ENCODE measurements around the gene ATP5PD. TPM values are rescaled to one million over a fixed set of nuclear protein-coding genes. Genes with fewer than 3 reads are reported as not detected.

ATP5PD gene
- total RNA-seq, 4 donors from 2014 or later: 172 to 408 (median 330) TPM

DNA sequence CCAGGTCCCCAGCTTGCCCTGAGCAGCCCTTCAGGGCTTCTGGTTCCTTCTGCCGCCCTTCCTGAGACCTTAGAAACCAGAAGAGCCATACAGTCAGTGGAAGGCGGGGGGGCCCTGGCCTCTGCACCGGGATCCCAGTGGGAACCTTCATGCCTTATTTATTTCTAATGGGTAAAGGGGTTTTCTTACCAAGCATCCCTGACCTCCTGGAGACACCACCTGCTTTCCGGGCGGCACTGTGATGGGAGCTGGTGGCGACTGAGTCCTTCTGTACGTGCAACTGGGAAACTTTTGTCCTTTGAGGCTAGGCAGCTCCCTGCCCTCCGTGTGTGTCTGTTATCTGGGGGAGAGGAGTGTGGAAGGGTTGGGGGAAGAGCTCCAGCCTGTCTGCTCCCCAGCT, 41.5 kb downstream of the ATP5PD start:
- TF ChIP-seq, protein P1, sequence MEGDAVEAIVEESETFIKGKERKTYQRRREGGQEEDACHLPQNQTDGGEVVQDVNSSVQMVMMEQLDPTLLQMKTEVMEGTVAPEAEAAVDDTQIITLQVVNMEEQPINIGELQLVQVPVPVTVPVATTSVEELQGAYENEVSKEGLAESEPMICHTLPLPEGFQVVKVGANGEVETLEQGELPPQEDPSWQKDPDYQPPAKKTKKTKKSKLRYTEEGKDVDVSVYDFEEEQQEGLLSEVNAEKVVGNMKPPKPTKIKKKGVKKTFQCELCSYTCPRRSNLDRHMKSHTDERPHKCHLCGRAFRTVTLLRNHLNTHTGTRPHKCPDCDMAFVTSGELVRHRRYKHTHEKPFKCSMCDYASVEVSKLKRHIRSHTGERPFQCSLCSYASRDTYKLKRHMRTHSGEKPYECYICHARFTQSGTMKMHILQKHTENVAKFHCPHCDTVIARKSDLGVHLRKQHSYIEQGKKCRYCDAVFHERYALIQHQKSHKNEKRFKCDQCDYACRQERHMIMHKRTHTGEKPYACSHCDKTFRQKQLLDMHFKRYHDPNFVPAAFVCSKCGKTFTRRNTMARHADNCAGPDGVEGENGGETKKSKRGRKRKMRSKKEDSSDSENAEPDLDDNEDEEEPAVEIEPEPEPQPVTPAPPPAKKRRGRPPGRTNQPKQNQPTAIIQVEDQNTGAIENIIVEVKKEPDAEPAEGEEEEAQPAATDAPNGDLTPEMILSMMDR (IDR thresholded peaks at IDR 0.05): no peak
- TF ChIP-seq POLR2A (IDR thresholded peaks at IDR 0.05): no peak

DNA sequence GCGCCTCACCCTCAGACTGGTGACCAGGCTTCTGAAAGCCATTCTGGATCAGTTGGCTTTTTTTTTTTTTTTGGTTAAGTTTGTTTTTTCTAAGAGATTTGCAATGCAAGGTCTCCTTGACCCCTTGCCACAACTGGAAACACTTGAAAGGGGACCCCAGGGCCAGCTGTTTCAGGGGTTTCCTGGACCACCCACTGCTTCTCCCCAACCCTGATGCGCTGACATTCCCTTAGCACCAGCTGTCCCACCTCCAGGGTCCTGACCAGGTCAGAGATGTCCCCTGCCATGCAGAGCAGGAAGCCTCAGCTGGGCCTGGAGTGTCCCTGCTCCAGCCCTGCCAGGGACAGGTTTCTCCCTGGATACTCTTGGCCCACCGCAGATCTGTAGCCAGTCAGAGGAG, 42.4 kb downstream of the ATP5PD start:
- WGBS, 2 donors: 97 to 100% methylated on average over 3 of the region's 3 CpGs
- TF ChIP-seq, protein P1 (IDR thresholded peaks at IDR 0.05): no peak
- no peak for TF ChIP-seq POLR2A (IDR thresholded peaks at IDR 0.05)
- intact Hi-C loops (cut with DNase I): no loop called here
- H3K9me3 ChIP-seq: no peaks in the 10 kb centered on the region
- H3K27ac ChIP-seq: no peak overlapping the region
- no peak for DNase-seq
- no peaks in the 10 kb centered on the region for H3K36me3 ChIP-seq
- no peaks in the 10 kb centered on the region for H3K27me3 ChIP-seq
- H3K4me1 ChIP-seq: no peaks in the 10 kb centered on the region
- no peak overlapping the region for H3K4me3 ChIP-seq (replicated peaks in 1 of 3)

More for the DNA sequence above, 41.5 kb downstream of the ATP5PD start:
- Histone ChIP-seq H3K27me3 (no peaks in the 10 kb centered on the region), H3K9me3 (no peaks in the 10 kb centered on the region), H3K36me3 (no peaks in the 10 kb centered on the region), H3K4me1 (no peaks in the 10 kb centered on the region), H3K27ac (no peak overlapping the region), H3K4me3 (replicated peaks in 1 of 3) (no peak overlapping the region)
- no peak for DNase-seq
- 87 to 92% methylated on average over 8 of the region's 8 CpGs for WGBS, 2 donors
- intact Hi-C loops (cut with DNase I): no loop called here

- H3K9me3 ChIP-seq: no peaks in the 10 kb centered on the region
- H3K4me1 ChIP-seq: no peaks in the 10 kb centered on the region
- WGBS, 2 donors: 92 to 95% methylated on average over 13 to 15 of the region's 19 CpGs
- TF ChIP-seq, protein P1 (IDR thresholded peaks at IDR 0.05): no peak
- no peak for TF ChIP-seq POLR2A (IDR thresholded peaks at IDR 0.05)
- intact Hi-C loops (cut with DNase I): no loop called here
- H3K4me3 ChIP-seq (replicated peaks in 1 of 3): no peak overlapping the region
- H3K27me3 ChIP-seq: no peaks in the 10 kb centered on the region
- no peak overlapping the region for H3K27ac ChIP-seq
- no peaks in the 10 kb centered on the region for H3K36me3 ChIP-seq
- no peak for DNase-seq
These were observed 42.8 kb downstream of the ATP5PD start for GRCh38 chr17:75003957-75004355.

DNA sequence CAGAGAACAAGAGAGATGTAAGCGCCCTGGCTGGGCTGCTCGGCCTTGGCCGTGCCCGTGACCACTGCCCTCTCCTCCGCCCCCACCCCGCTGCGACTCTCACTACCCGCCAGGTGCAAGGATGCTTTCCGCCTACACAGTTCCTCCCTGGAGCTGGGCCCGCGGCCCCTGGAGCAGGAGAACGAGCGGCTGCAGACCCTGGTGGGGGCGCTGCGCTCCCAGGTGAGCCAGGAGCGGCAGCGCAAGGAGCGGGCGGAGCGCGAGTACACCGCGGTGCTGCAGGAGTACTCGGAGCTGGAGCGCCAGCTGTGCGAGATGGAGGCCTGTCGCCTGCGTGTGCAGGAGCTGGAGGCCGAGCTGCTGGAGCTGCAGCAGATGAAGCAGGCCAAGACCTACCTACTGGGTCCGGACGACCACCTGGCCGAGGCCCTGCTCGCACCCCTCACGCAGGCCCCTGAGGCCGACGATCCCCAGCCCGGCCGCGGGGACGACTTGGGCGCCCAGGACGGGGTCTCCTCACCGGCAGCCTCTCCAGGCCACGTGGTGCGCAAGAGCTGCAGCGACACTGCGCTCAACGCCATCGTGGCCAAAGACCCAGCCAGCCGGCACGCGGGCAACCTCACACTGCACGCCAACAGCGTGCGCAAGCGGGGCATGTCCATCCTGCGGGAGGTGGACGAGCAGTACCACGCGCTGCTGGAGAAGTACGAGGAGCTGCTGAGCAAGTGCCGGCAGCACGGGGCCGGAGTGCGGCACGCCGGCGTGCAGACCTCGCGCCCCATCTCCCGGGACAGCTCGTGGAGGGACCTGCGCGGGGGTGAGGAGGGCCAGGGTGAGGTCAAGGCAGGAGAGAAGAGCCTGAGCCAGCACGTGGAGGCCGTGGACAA, 43.5 kb downstream of the ATP5PD start:
- no peaks in the 10 kb centered on the region for H3K36me3 ChIP-seq
- intact Hi-C loops (cut with DNase I): no loop called here
- no peak overlapping the region for H3K4me3 ChIP-seq (replicated peaks in 1 of 3)
- no peaks in the 10 kb centered on the region for H3K9me3 ChIP-seq
- no peak for TF ChIP-seq POLR2A (IDR thresholded peaks at IDR 0.05)
- TF ChIP-seq, protein P1 (IDR thresholded peaks at IDR 0.05): no peak
- no peak overlapping the region for H3K27ac ChIP-seq
- no peak for DNase-seq
- H3K27me3 ChIP-seq: no peaks in the 10 kb centered on the region
- no peaks in the 10 kb centered on the region for H3K4me1 ChIP-seq
- 85 to 88% methylated on average over 65 to 70 of the region's 76 CpGs for WGBS, 2 donors

All from thyroid gland (tissue), 4 donors.